Activated CD8-positive, alpha-beta memory T cell treated with anti-CD3 and anti-CD28 coated beads, Interleukin-2, amount 50 U/mL, for 1 hour (primary cell): Measurements from ENCODE around the gene EEF1AKMT3.

ENCODE experiments used
- DNase-seq: peaks from one replicate; pipeline ENCODE4 v3.0.0-alpha.2; 2020; ENCODE audit errors: extremely low read depth

Gene EEF1AKMT3

GRCh38 chr12:57751432-57751787, 21.0 kb upstream of the EEF1AKMT3 start:
- no peak for DNase-seq

- DNase-seq: peak; percentile 95
These were observed 20.4 kb upstream of the EEF1AKMT3 start, which contains the start of gene CDK4 for GRCh38 chr12:57751788-57752667. CDK4 (minus strand) TSS chr12:57752310; CDS start chr12:57751717, 593 bp downstream.

DNA sequence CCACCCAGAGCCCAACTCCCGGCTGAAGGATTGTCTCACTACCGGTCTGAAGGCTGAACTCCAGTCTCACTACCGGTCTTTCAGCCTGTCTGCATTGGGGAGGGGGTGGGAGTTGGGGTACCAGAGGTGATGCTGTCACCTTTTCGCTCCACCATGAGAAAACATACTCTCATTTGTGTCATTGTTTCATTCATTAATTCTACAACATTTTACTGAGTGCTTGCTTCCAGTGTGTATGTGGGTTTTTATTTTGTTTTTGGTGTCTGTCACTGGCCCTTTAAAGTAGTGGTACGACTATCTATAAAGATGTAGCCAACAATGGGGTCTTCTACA, 19.8 kb upstream of the EEF1AKMT3 start:
- no peak for DNase-seq

DNA sequence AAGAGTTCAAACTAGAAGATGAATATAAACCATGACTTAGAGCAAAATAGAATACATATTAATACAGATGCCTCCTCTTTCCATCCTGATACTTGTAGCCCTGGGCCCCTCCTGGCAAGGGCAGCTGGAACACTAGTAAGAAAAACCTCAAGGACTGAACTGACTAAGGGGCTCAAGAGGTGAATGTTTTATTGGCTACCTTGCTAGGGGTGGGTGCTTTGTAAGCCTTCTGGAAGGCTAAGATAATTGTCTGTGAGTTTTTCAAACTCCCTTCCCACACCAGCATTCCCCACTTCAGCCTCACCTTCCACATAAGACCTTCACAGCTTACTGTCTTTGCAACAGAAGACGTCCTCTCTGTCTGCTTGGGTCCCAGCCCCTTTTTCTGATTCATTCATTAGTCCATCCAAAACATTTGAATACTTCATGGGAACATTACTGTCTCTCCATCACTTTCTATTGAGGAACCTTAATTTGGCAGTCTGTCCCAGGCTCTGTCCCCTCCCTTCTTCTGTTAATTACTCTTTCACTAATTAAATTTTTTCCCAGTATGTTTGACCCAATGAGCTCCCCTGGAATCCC, 18.6 kb upstream of the EEF1AKMT3 start:
- no peak for DNase-seq

DNA sequence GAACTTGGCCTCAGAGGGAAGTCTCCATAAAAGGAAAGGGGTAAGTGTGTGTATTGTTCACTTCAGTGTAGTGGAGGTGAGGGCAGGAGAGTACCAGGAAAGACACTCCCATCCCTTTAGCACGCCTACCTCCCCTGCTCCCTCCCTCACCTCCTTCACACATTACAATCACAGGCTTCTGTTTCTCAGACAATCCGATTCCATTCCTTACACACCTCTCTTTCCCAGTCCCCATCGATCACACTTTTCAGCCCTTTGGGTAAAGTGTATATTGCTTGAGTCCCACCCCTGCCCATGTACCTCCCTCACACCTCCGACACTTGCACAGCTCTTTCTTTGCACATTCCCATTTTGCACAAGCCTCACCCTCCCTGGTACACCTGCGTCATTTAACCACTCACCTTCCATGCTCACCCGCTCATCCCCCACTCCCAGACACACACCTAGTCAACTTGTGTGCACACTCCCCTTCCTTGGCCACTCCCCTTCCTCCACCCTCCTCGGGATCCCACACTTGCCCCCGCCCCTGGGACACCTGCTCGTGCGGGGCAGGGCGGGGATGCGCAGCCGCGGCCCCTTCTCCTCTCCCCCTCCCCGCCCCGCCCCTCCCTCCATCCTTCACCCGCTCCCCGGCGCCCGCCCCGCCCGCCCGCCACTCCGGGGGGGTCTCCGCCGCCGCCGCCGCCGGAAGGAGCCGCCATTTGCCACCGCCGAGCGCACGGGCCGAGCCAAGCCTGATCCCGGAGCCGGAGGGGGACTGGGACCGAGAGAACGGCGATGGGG, 17.8 kb upstream of the EEF1AKMT3 start, which contains the start of gene MARCHF9:
TSS of gene MARCHF9 (plus strand) at position 693 of the 783 bp plus-strand sequence. CDS start 426 bp downstream, outside the sequence.
- peak; percentile 74 for DNase-seq

GRCh38 chr12:57755194-57755453, 17.3 kb upstream of the EEF1AKMT3 start:
- no peak for DNase-seq

DNA sequence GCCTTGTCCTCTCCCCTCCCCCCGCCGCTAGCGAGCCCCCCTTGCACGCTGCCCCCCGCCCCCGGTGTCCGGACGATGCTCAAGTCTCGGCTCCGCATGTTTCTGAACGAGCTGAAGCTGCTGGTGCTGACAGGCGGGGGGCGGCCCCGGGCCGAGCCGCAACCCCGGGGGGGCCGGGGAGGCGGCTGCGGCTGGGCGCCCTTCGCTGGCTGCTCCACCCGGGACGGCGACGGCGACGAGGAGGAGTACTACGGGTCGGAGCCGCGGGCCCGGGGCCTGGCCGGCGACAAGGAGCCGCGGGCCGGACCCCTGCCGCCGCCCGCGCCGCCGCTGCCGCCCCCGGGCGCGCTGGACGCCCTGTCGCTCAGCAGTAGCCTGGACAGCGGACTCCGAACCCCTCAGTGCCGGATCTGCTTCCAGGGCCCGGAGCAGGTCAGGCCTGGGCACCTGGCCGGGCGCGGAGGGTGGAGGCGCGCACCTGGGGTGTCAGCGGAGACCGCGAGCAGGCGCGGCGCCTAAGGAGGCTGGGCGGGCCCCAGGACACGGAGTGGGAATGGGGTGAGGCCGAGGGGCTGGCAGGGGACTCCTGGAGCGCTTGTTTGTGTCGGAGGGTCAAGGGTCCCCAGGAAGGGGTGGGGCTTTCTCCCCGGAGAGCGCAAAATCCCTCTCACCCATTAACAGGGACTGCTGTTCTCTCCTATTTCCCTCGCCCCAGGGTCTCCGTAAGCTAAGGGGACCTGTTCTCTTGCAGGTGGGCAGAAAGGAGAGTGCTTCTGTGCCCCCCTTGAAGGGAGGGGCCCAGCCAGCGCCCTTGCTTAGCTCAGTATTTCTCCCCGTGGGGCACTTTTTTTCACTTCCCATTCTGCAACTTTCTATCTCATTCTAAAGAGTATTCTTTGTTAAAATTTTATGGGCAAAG, 16.7 kb upstream of the EEF1AKMT3 start:
- no peak for DNase-seq

DNA sequence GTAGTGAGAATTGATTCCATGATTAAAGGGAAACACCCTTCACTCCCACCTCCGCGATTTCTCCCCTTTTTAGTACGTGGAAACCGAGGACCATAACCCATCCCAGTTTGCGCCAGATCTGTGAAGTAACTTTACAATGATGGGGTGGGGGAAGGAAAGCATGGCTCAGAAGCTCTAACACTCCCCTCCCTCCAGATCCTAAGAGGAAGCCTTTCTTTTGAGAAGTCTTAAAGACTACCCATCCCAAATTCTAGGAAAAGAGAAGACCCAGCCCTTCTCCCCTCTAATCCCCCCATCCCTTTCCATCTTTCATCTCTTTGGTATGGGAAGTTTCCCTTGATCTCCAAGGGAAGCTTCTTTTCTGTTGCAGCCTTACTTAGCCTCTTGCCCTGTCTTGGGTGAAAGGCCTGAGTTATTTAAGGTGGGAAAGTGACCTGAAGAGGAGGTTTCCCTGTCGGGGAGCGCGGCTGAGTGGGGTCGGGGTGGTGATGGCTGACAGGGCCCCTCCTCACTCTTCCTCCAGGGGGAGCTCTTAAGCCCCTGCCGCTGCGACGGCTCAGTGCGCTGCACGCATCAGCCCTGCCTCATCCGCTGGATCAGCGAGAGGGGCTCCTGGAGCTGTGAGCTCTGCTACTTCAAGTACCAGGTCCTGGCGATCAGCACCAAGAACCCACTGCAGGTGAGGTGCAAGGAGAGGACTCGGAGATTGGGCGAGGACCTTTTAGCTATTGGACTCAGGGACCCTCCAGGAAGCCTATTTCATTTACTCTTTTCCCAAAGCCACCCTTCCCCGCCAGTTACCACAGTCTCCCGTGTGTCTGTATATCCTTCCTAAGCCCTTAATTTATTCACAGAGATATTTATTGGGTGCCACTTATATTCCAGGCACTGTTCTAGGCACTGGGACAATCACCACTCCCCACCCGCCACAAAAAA, 15.7 kb upstream of the EEF1AKMT3 start:
- no peak for DNase-seq

DNA sequence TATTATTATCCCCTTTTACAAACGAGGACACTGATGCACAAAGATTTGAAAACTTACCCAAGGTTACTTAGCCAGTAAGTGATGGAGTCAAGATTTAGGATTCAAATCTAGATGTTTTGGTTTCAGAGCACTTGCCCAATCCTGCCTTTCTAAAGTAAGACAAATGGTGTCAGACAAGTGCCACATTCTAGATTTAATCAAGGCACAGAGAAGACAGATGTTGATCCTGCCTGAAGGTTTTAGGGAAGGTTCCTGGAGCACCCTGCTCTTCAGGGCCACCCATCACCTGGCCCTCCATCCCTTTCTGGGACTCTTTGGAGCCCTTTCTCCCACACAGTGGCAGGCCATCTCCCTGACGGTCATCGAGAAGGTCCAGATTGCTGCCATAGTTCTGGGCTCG, 14.6 kb upstream of the EEF1AKMT3 start:
- no peak for DNase-seq

- DNase-seq: no peak
These were observed 13.7 kb upstream of the EEF1AKMT3 start for GRCh38 chr12:57758552-57759359.

DNA sequence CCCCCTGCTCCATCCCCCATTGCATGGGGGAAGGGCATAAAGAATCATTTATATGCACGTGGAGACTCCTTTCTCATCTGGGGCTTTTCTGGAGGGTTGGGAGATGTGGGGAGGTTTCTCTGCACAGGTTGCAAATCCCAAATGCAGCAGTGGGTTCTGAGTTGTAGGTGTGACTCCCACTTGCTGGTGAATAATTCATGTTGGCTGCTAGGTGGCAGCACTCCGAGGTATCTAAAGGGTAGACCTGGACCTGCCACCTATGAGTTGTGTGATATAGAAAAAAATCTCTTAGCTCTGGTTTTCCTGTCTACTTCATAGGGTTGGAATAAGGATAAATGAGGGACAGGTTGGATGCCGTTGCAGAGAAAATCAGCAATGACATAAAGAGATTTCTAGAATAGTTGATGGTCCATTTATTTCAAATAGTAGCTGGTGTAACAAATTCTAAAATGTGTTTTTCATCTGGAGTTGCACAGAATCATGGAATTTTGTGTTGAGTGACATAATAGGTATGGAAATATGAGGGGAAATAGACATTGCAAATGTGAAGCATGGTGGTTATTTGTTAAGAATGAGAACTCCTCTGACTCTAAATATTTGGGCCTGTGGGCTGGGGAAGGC, 12.9 kb upstream of the EEF1AKMT3 start:
- DNase-seq: no peak

GRCh38 chr12:57760347-57760982, 11.9 kb upstream of the EEF1AKMT3 start:
- no peak for DNase-seq

GRCh38 chr12:57761391-57761998, 10.9 kb upstream of the EEF1AKMT3 start:
- DNase-seq: no peak

GRCh38 chr12:57762463-57762862, 10.0 kb upstream of the EEF1AKMT3 start:
- no peak for DNase-seq

GRCh38 chr12:57763881-57764661, 8.3 kb upstream of the EEF1AKMT3 start:
- no peak for DNase-seq

- no peak for DNase-seq
These were observed 7.8 kb upstream of the EEF1AKMT3 start for GRCh38 chr12:57764662-57765002.

- DNase-seq: no peak
These were observed 7.3 kb upstream of the EEF1AKMT3 start for GRCh38 chr12:57765003-57765697.
